Heart right ventricle (tissue), 16 donors: ENCODE results near the gene CACNA1E. TPM values are rescaled to one million over a fixed set of nuclear protein-coding genes. Genes with fewer than 3 reads are reported as not detected.
"Not testable (repeated sequence)": the region's sequence is repeated elsewhere in the genome, so short reads cannot be mapped to it uniquely, and the experiment has no call there.

Source experiments
- ATAC-seq, 8 donors: fragments of 200-7000 bp; cut with Tn5 transposase; one replicate each; pipeline ENCODE4 v1.9.1; 2020; ENCODE audit warnings: mild to moderate bottlenecking in 8 of 8, moderate library complexity in 8 of 8, moderate number of reproducible peaks in 1 of 8
- DNase-seq, 2 donors: peaks; one replicate each; pipeline ENCODE4 v3.0.0-alpha.2; 2020
- H3K27ac ChIP-seq, 10 donors: fragments of 200-600 bp; sonication (generic) in 2 of 10; one replicate each; pipeline versions ENCODE4 v1.5.0 to v1.8.0; 2020 to 2022; ENCODE audit warnings: mild to moderate bottlenecking in 3 of 10
- H3K27me3 ChIP-seq, 7 donors: fragments of 200-600 bp; one replicate each; pipeline ENCODE4 v1.8.0; 2021 to 2022; ENCODE audit warnings: mild to moderate bottlenecking in 2 of 7
- H3K36me3 ChIP-seq, 9 donors: fragments of 200-600 bp; sonication (generic) in 1 of 9; one replicate each; pipeline versions ENCODE4 v1.5.0 to v1.8.0; 2020 to 2022; ENCODE audit warnings: mild to moderate bottlenecking in 2 of 9
- H3K4me1 ChIP-seq, 9 donors: fragments of 200-600 bp; sonication (generic) in 1 of 9; one replicate each; pipeline versions ENCODE4 v1.5.0 to v1.8.0; 2020 to 2022; ENCODE audit warnings: mild to moderate bottlenecking in 4 of 9
- H3K4me3 ChIP-seq, 10 donors: fragments of 200-600 bp; sonication (generic) in 2 of 10; one replicate each; pipeline versions ENCODE4 v1.5.0 to v1.8.0; 2020 to 2022; ENCODE audit warnings: mild to moderate bottlenecking in 7 of 10, moderate library complexity in 2 of 10
- H3K9me3 ChIP-seq, 11 donors: fragments of 200-600 bp in 10 of 11; sonication (generic) in 2 of 11; one replicate each; pipeline versions ENCODE4 v1.5.0 to v1.8.0; 2013 to 2022; ENCODE audit warnings: mild to moderate bottlenecking in 2 of 11, control low read depth in 1 of 11, moderate library complexity in 1 of 11
- WGBS, 2 donors: extraction: QIAGEN DNeasy Blood & Tissue Kit; methylation state at CpG; one replicate each; pipeline ENCODE4 v1.1.7; 2013; ENCODE audit warnings: inconsistent platforms in 1 of 2; 5-methylcytosine and 5-hydroxymethylcytosine counted together
- intact Hi-C, 10 donors: fragments of 100-400 bp; cut with DNase I; formaldehyde crosslinking; loops; one replicate each; pipeline versions ENCODE4 v1.11.1 to v1.14.2; 2022
- polyA plus RNA-seq, 2 donors: library from polyadenylated mRNA; stranded (reverse); fragments of 200-250 nt; gene quantifications; one replicate each; pipeline ENCODE4 v1.2.3, GENCODE V29; 2013
- total RNA-seq, 10 donors: library from RNA; stranded (reverse); fragmentation: NEBNext Ultra II Directional in 3 of 10; extraction: Animal tissue kit (Norgen Biotek cat#: 25700) in 3 of 10; gene quantifications; one replicate each; pipeline versions ENCODE4 v1.2.1 to v1.2.4, GENCODE V29; 2021 to 2023
- TF ChIP-seq, protein P1 (sequence below), 9 donors: fragments of 200-600 bp; sonication (generic) in 2 of 9; IDR thresholded peaks; one replicate each; pipeline versions ENCODE4 v1.5.0 to v1.8.0; 2021 to 2022; ENCODE audit warnings: antibody characterized with exemption in 9 of 9, mild to moderate bottlenecking in 5 of 9, moderate library complexity in 1 of 9
- donor health status: Arrhythmogenic right ventricular cardiomyopathy.
- donor health status: ischemic (EF 13 %, LVEDD 7.1; RV severe dilation, severe dysfunction).
- donor health status: healthy with polysubstance abuse.
- donor health status: DM: no; HTN: yes; CAD: no.
- donor health status: DM: no; HTN: no; CAD: no.
- donor health status: ischemic (EF 25% LVEDD 6.9; RV normal size, moderate dysfunction).
- donor health status: ischemic (EF 25% LVEDD 5.7; RV mildly dilated, moderate dysfunction).
- donor health status: healthy.
- donor health status: DM: yes; HTN: yes; CAD: no.
- donor health status: Ischemic cardiomyopathy.
- donor health status: ischemic (EF 35%, LVEDD 5.7; RV mildly dilated, moderate dysfunction).
- donor health status: nonischemic (EF 11% LVEDD 7.7; RV severe dilation, severe dysfunction).
- donor health status: DM: yes; HTN: yes; CAD: no.
- donor health status: PGD.
- donor health status: ischemic (EF 29% LVEDD 5.4; RV normal size, mild dysfunction).
- donor health status: nonischemic (EF 23%, LVEDD 6.1; RV moderate dilation, normal function).

CACNA1E gene
- total and polyA plus RNA-seq, 12 donors: 0.04 to 21.7 (median 0.71) TPM

DNA sequence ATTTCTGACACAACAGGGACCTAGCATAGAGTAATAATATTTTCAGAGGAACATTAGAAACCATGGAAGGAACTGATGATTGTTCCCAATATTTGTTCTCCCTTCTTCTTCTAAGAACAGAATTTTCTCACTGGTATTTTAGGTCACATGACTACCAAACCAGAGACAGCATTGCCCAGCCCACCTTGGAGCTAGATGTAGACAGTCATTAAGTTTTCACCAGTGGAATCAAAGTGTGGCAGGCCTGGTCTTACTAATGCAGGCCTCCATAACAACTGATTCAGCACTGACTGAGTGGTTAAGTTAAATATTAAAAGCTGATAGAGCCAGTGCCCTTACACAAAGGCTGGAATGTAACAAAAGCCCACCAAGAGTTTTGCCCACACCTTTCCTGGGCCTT, 333.8 kb downstream of the CACNA1E start:
- Histone ChIP-seq H3K36me3 (no peaks in the 10 kb centered on the region), H3K4me3 (no peak overlapping the region), H3K27me3 (no peaks in the 10 kb centered on the region), H3K27ac (no peak overlapping the region), H3K9me3 (peaks cover 0 to 4% (median 0%) of the 10 kb centered on the region in 11 donors), H3K4me1 (no peaks in the 10 kb centered on the region)
- ATAC-seq (no peak), DNase-seq (no peak)
- TF ChIP-seq, protein P1, sequence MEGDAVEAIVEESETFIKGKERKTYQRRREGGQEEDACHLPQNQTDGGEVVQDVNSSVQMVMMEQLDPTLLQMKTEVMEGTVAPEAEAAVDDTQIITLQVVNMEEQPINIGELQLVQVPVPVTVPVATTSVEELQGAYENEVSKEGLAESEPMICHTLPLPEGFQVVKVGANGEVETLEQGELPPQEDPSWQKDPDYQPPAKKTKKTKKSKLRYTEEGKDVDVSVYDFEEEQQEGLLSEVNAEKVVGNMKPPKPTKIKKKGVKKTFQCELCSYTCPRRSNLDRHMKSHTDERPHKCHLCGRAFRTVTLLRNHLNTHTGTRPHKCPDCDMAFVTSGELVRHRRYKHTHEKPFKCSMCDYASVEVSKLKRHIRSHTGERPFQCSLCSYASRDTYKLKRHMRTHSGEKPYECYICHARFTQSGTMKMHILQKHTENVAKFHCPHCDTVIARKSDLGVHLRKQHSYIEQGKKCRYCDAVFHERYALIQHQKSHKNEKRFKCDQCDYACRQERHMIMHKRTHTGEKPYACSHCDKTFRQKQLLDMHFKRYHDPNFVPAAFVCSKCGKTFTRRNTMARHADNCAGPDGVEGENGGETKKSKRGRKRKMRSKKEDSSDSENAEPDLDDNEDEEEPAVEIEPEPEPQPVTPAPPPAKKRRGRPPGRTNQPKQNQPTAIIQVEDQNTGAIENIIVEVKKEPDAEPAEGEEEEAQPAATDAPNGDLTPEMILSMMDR (IDR thresholded peaks at IDR 0.05): no peak
- intact Hi-C loops: no loop called here

DNA sequence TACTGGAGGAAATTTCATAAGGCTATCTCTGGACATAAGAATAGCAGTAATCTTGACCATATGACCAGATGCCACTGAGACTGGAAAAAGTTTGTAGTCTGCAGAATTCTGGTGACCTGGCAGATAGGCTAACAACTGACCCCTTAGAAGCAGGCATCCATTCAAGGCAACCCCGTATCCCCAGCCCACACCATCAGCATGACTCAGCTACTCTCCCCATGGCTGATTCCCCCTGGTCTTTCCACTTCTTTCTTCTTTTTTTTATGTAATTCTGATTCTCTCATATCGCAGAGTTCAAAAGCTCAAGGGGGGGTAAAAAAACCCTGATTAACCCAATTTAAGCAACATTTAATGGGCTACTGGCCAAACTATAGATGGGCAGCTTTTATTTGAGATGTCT, 335.1 kb downstream of the CACNA1E start:
- ATAC-seq (no peak), DNase-seq (no peak)
- no peaks in the 10 kb centered on the region for H3K27me3 ChIP-seq
- intact Hi-C loops: no loop called here
- H3K27ac ChIP-seq: no peak overlapping the region
- H3K9me3 ChIP-seq: peaks cover 0 to 4% (median 0%) of the 10 kb centered on the region in 11 donors
- H3K36me3 ChIP-seq: no peaks in the 10 kb centered on the region
- WGBS, 2 donors: 81 to 83% methylated on average over 2 of the region's 2 CpGs
- no peaks in the 10 kb centered on the region for H3K4me1 ChIP-seq
- TF ChIP-seq, protein P1 (IDR thresholded peaks at IDR 0.05): no peak
- no peak overlapping the region for H3K4me3 ChIP-seq

DNA sequence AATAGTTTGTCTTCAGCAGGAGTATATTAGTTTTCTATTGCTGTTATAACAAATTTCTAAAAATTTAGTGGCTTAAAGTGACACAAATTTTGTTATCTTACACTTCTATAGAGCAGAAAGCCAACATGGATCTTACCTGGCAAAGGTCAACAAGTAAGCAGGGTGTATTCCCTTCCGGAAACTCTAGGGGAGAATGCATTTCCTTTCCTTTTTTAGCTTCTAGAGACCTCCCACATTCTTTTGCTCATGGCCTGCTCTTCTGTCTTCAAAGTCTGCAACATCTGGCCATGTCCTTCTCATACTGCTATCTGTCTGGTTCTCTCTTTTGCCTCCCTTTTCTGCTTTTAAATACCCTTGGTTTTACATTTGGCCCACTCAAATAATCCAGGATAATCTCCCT, 335.6 kb downstream of the CACNA1E start:
- H3K4me1 ChIP-seq: no peaks in the 10 kb centered on the region
- ATAC-seq (no peak), DNase-seq (no peak)
- 52 to 55% methylated on average over 1 of the region's 1 CpG for WGBS, 2 donors
- no peak overlapping the region for H3K4me3 ChIP-seq
- intact Hi-C loops: no loop called here
- peaks cover 0 to 4% (median 0%) of the 10 kb centered on the region in 11 donors for H3K9me3 ChIP-seq
- H3K27ac ChIP-seq: no peak overlapping the region
- no peaks in the 10 kb centered on the region for H3K36me3 ChIP-seq
- no peaks in the 10 kb centered on the region for H3K27me3 ChIP-seq
- TF ChIP-seq, protein P1 (IDR thresholded peaks at IDR 0.05): no peak

DNA sequence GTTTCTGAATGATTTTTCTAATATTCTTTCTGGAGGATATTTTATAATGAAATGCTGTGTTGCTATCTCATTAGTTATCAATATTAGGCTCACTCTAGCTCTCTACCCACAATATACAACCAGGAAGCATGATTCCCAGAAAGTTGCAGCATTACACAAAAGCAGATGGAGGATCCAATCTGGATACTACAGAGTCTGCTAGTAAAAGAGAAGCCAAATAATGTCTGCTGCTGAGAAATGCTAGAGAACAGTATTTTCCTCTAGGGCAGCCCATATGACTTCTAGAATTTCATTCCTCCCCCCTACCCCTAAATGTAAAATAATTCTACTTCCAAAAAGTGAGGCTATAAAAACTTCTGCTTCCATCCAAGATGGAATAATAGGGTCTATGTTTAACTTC, 338.4 kb downstream of the CACNA1E start:
- Histone ChIP-seq H3K36me3 (no peaks in the 10 kb centered on the region), H3K27ac (no peak overlapping the region), H3K4me3 (no peak overlapping the region), H3K27me3 (no peaks in the 10 kb centered on the region), H3K4me1 (no peaks in the 10 kb centered on the region), H3K9me3 (peaks cover 0 to 14% (median 4%) of the 10 kb centered on the region in 11 donors)
- intact Hi-C loops: no loop called here
- TF ChIP-seq, protein P1 (IDR thresholded peaks at IDR 0.05): no peak
- DNase-seq (no peak), ATAC-seq (no peak)

DNA sequence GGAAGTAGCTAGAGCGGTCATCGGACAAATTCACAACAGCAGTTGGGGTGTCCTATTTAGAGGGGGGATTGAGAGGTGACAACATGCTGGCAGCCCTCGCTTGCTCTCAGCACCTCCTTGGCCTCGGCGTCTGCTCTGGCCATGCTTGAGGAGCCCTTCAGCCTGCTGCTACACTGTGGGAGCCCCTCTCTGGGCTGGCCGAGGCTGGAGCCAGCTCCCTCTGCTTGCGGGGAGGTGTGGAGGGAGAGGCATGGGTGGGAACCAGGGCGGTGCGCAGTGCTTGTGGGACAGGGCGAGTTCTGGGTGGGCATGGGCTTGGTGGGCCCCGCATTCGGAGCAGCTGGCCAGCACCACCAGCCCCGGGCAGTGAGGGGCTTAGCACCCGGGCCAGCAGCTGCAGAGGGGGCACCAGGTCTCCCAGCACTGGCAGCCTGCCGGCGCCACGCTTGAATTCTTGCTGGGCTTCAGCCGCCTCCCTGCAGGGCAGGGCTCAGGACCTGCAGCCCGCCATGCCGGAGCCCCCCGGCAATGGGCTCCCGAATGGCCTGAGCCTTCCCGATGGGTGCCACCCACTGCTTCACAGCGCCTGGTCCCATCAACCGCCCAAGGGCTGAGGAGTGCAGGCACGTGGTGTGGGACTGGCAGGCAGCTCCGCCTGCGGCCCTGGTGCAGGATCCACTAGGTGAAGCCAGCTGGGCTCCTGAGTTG, 349.0 kb downstream of the CACNA1E start:
- WGBS, 2 donors: 93% methylated on average over 28 of the region's 28 CpGs
- H3K9me3 ChIP-seq: peaks cover 0 to 40% (median 12%) of the 10 kb centered on the region in 11 donors
- H3K27ac ChIP-seq, H3K4me1 ChIP-seq, H3K27me3 ChIP-seq, intact Hi-C loops, H3K4me3 ChIP-seq, ATAC-seq, H3K36me3 ChIP-seq, DNase-seq: not testable (repeated sequence)
